BJ (cell line): Measurements from ENCODE around the gene PARD3B. TPM values are rescaled to one million over a fixed set of nuclear protein-coding genes. Genes with fewer than 3 reads are reported as not detected.

ENCODE experiments used
- CTCF ChIA-PET: fragments of 350-600 bp; formaldehyde crosslinking; extraction: SDS; loops from one replicate; lab custom pipeline; 2021; ENCODE audit warnings: antibody characterized with exemption, inconsistent platforms; lab: Yijun Ruan, JAX
- POLR2A ChIA-PET: fragments of 300-600 bp; sonication (Branson Sonifier 250); formaldehyde crosslinking; extraction: SDS; loops from one replicate; lab custom pipeline; 2021; ENCODE audit warnings: antibody characterized with exemption; lab: Charles Lee
- DNase-seq: peaks from one replicate; pipeline ENCODE4 v3.0.0-alpha.2; 2011; ENCODE audit warnings: low read depth
- H3K27me3 ChIP-seq: 2 replicates; pipeline ENCODE4 v1.6.0; 2011; ENCODE audit warnings: low read length; ENCODE audit not compliant: control insufficient read depth, insufficient read depth
- H3K36me3 ChIP-seq: 2 replicates; pipeline ENCODE4 v1.5.1; 2011; ENCODE audit warnings: low read length; ENCODE audit not compliant: control insufficient read depth, insufficient read depth
- H3K4me3 ChIP-seq: 2 replicates; pipeline ENCODE4 v1.5.1; 2011; ENCODE audit warnings: low read depth, mild to moderate bottlenecking, control low read depth, low read length
- CTCF ChIP-seq: IDR thresholded peaks from 2 replicates; pipeline ENCODE4 v1.5.1; 2011; ENCODE audit warnings: low read depth, mild to moderate bottlenecking, control low read depth, inconsistent platforms, low read length, moderate library complexity; ENCODE audit not compliant: insufficient read depth
- polyA plus RNA-seq: library from polyadenylated mRNA; depleted of rRNA; stranded (reverse); fragments of >200 nt; gene quantifications from 2 replicates; pipeline ENCODE4 v1.2.3, GENCODE V29; 2011

PARD3B gene
- polyA plus RNA-seq, 1 experiment, result 7.1 TPM

- Histone ChIP-seq H3K4me3 (no peak overlapping the region), H3K27me3 (no peaks in the 10 kb centered on the region), H3K36me3 (peaks cover 1% of the 10 kb centered on the region; the same call in 1 of the 2 replicates)
- ChIA-PET POLR2A (no interaction called here), CTCF (no interaction called here)
- no peak for DNase-seq
- TF ChIP-seq CTCF, result no peak
Measured at GRCh38 chr2:204974487-204974886, 429.2 kb downstream of the PARD3B start.

GRCh38 chr2:204977914-204978313 lies 432.6 kb downstream of the PARD3B start:
- Histone ChIP-seq H3K27me3 (no peaks in the 10 kb centered on the region), H3K4me3 (no peak overlapping the region), H3K36me3 (no peaks in the 10 kb centered on the region)
- TF ChIP-seq CTCF, result no peak
- ChIA-PET POLR2A (no interaction called here), CTCF (no interaction called here)
- DNase-seq, result no peak

DNA sequence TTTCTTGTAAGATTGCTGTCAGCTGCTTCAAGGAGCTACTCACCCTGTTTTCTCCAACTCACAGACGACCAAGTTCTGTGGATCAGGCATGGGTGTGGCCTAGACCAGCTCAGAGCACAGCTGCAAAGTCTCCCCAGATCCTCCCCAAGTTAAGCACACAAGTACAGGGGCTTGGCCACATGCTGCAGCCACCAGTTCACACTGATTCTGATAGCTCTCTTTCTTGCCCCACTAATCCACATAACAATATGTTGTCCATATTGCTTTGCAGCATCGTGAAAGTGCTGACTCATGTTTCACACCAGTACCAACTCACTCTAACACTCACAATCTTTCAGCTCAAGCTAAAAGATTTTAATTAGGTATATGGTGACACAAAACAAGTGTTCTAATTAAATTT lies 437.0 kb downstream of the PARD3B start:
- H3K27me3 ChIP-seq, result no peaks in the 10 kb centered on the region
- H3K4me3 ChIP-seq, result no peak overlapping the region
- no peak for TF ChIP-seq CTCF
- no peak for DNase-seq
- POLR2A ChIA-PET, result no interaction called here
- CTCF ChIA-PET, result interaction anchor here (0.7 kb wide), 1 partner anchor 735 kb away, joined by 3 read pairs; no protein-coding TSS in a partner anchor
- H3K36me3 ChIP-seq, result no peaks in the 10 kb centered on the region

DNA sequence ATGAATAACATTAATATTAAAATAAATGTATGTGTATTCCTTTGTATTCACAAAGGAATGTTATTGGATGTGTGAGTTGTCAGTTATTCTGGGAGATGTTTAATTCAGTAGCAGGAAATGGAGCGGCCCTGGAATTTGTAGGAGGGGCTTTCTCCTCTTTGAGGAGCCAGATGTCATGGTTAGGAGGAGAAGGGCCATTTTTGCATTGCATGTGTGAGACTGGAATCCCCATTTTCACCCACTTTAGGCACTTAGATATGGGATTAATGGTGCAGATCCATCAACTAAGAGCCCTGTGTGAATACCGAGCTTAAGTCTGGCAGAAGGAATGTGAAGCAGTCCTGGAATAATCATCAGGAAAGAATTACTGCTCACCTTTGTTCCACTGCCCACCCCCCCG lies 439.2 kb downstream of the PARD3B start:
- Histone ChIP-seq H3K4me3 (no peak overlapping the region), H3K27me3 (no peaks in the 10 kb centered on the region), H3K36me3 (no peaks in the 10 kb centered on the region)
- no peak for TF ChIP-seq CTCF
- ChIA-PET CTCF (no interaction called here), POLR2A (no interaction called here)
- DNase-seq, result no peak

DNA sequence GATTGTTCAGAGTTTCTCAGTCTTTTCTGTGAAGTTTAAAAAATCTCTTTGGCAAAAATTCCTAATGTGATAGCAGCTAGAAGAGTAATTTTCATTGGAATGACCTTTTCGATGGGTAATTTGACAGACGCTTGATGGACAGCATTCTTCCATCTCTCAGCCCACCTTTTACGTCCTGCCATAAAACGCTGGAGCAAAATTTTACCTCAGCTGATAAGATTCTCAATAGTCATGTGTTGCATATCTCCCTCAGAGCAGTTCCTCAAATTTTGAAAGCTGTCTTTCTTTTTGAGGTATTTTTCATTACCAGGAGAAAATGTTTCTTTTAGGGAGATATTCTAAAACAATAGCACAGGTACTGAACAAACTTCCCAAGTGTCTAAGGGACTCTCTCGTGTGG lies 441.4 kb downstream of the PARD3B start:
- no peak for DNase-seq
- Histone ChIP-seq H3K36me3 (no peaks in the 10 kb centered on the region), H3K4me3 (no peak overlapping the region), H3K27me3 (no peaks in the 10 kb centered on the region)
- no peak for TF ChIP-seq CTCF
- CTCF ChIA-PET, result no interaction called here
- POLR2A ChIA-PET, result no interaction called here
